Measurements from ENCODE around the gene FBXO30. TPM values are rescaled to one million over a fixed set of nuclear protein-coding genes. Genes with fewer than 3 reads are reported as not detected.

Gene FBXO30
- total RNA-seq, 1 donor from 2014 or later = 34.6 TPM

GRCh38 chr6:145755682-145756081 lies 58.9 kb downstream of the FBXO30 start:
- Histone ChIP-seq H3K9ac (no peak overlapping the region), H3K79me2 (ENCODE audit: low read depth) (no peaks in the 10 kb centered on the region), H3K4me1 (no peaks in the 10 kb centered on the region), H3K27me3 (no peaks in the 10 kb centered on the region), H2AFZ (replicated peaks) (no peak overlapping the region), H3K4me3 (no peak overlapping the region), H3K4me2 (no peak overlapping the region), H4K20me1 (ENCODE audit: low read depth) (no peaks in the 10 kb centered on the region), H3K36me3 (no peaks in the 10 kb centered on the region), H3K9me3 (ENCODE audit: low read depth) (no peaks in the 10 kb centered on the region), H3F3A (ENCODE audit: low read depth) (no peaks in the 10 kb centered on the region), H3K27ac (no peak overlapping the region)
- DNase-seq (ENCODE audit: low spot score) = no peak
- Mint-ChIP-seq H3K27me3 (ENCODE audit: insufficient read depth, low read depth) (no peaks in the 10 kb centered on the region), H3K9me3 (no peaks in the 10 kb centered on the region), H3K4me1 (peaks cover 11% of the 10 kb centered on the region), H3K4me3 (no peak overlapping the region), H3K36me3 (no peaks in the 10 kb centered on the region), H3K27ac (no peak overlapping the region)
- TF ChIP-seq EZH2 (IDR thresholded peaks at IDR 0.05) (no peak), EZH2phosphoT487 (IDR thresholded peaks at IDR 0.05) (no peak), CTCF (IDR thresholded peaks at IDR 0.05) (no peak)

GRCh38 chr6:145752638-145753037 lies 62.0 kb downstream of the FBXO30 start:
- Histone ChIP-seq H4K20me1 (ENCODE audit: low read depth) (no peaks in the 10 kb centered on the region), H3K36me3 (no peaks in the 10 kb centered on the region), H3K79me2 (ENCODE audit: low read depth) (no peaks in the 10 kb centered on the region), H2AFZ (replicated peaks) (no peak overlapping the region), H3K4me3 (no peak overlapping the region), H3K4me2 (no peak overlapping the region), H3K9ac (no peak overlapping the region), H3K4me1 (no peaks in the 10 kb centered on the region), H3K27ac (no peak overlapping the region), H3K9me3 (ENCODE audit: low read depth) (no peaks in the 10 kb centered on the region), H3K27me3 (no peaks in the 10 kb centered on the region), H3F3A (ENCODE audit: low read depth) (no peaks in the 10 kb centered on the region)
- H3K27ac Mint-ChIP-seq = no peak overlapping the region
- no peak for DNase-seq (ENCODE audit: low spot score)
- TF ChIP-seq EZH2 (IDR thresholded peaks at IDR 0.05) (no peak), EZH2phosphoT487 (IDR thresholded peaks at IDR 0.05) (no peak), CTCF (IDR thresholded peaks at IDR 0.05) (no peak)
- no peaks in the 10 kb centered on the region for H3K27me3 Mint-ChIP-seq (ENCODE audit: insufficient read depth, low read depth)
- H3K4me3 Mint-ChIP-seq = no peak overlapping the region
- H3K4me1 Mint-ChIP-seq = peaks cover 2% of the 10 kb centered on the region
- H3K9me3 Mint-ChIP-seq = peaks cover 3% of the 10 kb centered on the region
- H3K36me3 Mint-ChIP-seq = peaks cover 2% of the 10 kb centered on the region

- Histone ChIP-seq H3F3A (ENCODE audit: low read depth) (no peaks in the 10 kb centered on the region), H3K27me3 (no peaks in the 10 kb centered on the region), H3K4me3 (no peak overlapping the region), H3K9ac (no peak overlapping the region), H2AFZ (replicated peaks) (no peak overlapping the region), H3K9me3 (ENCODE audit: low read depth) (no peaks in the 10 kb centered on the region), H3K27ac (no peak overlapping the region), H3K79me2 (ENCODE audit: low read depth) (no peaks in the 10 kb centered on the region), H4K20me1 (ENCODE audit: low read depth) (no peaks in the 10 kb centered on the region), H3K4me1 (no peaks in the 10 kb centered on the region), H3K4me2 (no peak overlapping the region), H3K36me3 (no peaks in the 10 kb centered on the region)
- Mint-ChIP-seq H3K27me3 (ENCODE audit: insufficient read depth, low read depth) (no peaks in the 10 kb centered on the region), H3K9me3 (peaks cover 7% of the 10 kb centered on the region), H3K27ac (no peak overlapping the region), H3K4me3 (no peak overlapping the region), H3K36me3 (peaks cover 4% of the 10 kb centered on the region), H3K4me1 (no peaks in the 10 kb centered on the region)
- DNase-seq (ENCODE audit: low spot score) = no peak
- TF ChIP-seq EZH2 (IDR thresholded peaks at IDR 0.05) (no peak), EZH2phosphoT487 (IDR thresholded peaks at IDR 0.05) (no peak), CTCF (IDR thresholded peaks at IDR 0.05) (no peak)
These were observed 65.0 kb downstream of the FBXO30 start for GRCh38 chr6:145749632-145750031.
